GM18526 (cell line): Measurements from ENCODE around the gene FMNL2.
A peak's percentile ranks its signal among the peaks of the same experiment; 100 is the strongest.

ENCODE experiments used
- POLR2A ChIP-seq: IDR thresholded peaks from 3 replicates; pipeline ENCODE4 v1.6.1; 2011; ENCODE audit not compliant: insufficient read length; ENCODE audit errors: extremely low read depth

Gene FMNL2

DNA sequence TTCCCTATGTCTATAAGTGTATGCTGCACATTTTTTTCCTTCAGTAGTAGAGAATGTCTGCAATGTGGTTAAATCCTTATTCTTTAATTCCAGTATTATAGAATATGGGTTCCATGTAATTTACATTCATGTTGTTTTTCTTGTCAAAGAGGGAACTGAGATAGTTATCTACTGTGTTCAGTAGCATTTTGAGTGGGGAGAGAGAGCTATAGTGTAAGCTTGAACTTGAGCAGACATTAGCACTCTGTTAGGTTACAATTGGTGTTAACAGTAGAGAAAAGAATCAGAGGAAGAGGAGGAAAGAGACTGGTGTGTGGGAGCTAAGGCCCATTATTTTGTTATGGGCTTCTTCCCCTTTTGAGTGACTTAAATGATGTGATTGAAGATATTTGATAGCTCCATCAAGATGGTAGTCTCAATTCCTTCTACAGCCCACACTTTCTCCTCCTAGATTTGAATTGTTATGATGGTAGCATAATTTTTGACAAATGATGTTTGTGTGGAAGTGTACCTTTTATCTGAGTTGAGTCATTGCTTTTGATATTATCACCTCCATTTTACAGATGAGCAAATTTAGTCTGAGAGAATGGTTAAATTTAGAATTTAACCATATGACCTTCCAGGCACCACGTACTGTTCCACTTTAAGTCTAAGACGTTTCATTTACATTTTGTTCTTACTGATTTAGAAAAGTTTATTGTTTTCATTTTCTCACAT, 71.3 kb downstream of the FMNL2 start:
- TF ChIP-seq POLR2A = no peak

DNA sequence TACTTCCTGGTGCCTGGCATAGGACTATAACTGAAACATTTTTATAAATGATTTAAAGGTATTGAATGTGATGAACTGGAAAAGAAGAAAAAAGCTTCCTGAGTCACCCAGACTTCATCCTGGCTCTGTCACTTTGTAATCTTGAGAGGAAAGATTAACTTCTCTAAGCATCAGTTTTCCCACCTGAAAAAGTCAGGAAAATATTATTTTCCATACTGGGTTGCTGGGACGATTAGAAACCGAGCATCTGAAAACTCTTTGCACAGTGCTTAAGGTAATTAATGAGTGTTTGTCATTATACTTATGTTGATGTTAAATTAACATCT, 71.8 kb downstream of the FMNL2 start:
- no peak for TF ChIP-seq POLR2A

DNA sequence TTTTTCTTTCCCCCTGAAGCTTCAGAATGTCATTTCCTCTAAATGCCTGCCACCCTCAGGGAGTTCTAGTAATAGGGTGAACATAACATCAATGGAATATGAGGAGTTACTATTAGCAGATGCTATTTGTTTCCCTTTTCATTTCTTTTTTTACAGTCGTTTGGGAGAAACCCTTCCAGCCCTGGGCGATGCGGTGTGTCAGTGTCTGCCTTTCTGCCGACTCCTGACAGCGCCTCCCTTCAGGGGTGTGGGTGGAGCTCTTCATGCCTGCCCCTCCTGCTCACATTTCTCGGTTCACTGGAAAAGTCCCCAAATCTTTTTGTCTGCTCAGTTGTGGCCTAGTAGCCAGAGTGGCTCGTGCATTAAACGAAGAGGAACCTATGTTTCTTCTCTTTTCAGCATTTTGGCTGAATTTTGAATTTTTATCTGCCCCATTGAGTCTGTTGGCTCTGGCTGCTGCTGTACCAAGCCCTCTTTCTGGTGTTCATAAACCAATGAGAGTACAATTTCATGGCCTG, 72.3 kb downstream of the FMNL2 start:
- peak; percentile 40 for TF ChIP-seq POLR2A

DNA sequence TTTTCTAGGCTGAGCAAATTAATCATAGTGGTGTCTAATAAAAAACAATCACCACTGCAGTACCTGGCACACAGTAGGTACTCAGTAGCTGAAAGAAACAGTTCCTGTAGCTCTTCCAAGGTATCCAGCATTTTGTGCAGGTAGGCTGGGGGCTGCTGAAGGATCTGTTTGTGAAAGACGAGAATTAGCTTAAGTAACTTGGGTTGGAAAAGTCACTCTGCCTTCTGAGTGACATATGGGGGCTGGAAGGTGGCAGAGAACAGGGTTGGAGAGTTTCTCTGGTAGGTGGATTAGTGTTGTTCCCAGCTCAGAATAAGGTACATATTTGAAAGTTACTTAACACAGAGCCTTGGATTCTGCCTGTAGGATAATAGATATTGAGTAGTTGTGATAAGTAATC, 72.8 kb downstream of the FMNL2 start:
- no peak for TF ChIP-seq POLR2A

- no peak for TF ChIP-seq POLR2A
Measured at GRCh38 chr2:152408254-152408653, 73.3 kb downstream of the FMNL2 start.

DNA sequence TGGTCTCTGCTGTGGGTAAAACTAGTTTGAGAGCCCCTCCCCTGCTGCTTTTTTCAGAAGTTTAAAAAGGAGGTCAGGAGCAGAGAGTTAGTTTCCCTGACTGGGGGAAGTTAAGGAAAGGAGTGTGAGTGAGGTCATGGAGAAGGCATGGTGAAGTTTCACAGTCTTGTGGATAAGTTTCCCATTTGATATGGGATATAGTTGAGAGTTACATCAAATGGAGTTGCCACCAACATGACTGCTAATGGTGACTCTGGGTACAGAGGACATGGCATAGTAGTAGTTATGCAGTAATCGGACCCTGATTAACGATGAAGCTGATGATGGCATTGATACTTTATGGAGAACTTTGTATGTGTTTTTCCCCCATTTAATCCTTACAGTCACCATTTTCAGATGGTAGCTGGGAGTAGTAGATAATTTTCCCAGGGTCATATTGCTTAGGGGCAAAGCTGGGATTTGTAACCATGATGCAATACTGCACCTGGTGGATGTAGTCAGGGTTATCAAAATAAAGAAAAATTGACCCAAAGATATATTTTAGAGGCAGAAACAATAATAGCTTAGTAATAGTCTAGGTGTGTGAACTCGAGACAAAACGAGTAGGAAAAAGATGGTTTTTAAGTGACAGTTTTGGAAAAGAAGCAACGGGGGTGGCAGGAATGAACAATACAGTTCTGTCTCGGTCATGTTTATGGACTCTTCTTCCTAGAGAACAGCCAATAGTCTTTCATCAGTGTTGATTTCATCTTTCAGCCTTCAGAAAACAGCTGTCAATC, 74.6 kb downstream of the FMNL2 start:
- no peak for TF ChIP-seq POLR2A

DNA sequence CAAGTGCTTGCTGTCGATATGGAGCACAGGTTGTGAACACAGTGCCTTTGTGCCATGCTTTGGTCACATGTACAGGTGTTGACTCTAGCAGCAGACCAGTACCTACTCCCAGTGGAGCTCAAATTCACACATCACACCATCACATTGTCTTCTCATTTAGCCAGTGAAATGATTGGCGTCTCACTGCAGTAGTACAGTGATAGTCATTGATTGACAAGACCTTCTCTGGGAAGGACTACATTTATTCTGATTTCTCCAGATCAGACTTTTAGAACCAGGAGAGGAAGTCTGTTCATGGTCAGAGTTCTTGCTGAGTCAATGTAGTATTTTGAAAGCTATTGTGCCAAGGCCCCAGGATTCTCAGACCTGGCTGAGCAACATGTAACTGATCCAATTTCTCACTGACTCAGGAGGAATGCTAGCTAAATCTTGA, 75.2 kb downstream of the FMNL2 start:
- TF ChIP-seq POLR2A = no peak

DNA sequence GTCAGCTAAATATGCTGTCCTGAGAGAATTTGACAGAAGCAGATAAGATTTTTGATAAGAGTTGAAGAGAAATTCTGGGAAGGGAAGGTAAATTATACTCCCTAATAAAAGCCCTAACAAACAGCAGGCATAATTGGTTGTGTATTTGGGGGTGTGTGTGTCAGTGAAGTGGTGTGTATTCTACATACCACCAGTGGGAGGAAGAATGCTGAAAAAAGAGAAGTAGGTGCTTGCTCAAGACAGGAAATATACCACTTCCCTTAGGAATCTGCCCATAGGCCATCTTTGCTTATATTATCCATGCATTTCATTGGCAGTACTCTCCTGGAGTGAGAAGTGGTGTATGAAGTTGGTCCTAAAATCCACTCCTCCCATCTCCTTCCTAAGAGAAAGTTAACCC, 76.2 kb downstream of the FMNL2 start:
- TF ChIP-seq POLR2A = no peak

DNA sequence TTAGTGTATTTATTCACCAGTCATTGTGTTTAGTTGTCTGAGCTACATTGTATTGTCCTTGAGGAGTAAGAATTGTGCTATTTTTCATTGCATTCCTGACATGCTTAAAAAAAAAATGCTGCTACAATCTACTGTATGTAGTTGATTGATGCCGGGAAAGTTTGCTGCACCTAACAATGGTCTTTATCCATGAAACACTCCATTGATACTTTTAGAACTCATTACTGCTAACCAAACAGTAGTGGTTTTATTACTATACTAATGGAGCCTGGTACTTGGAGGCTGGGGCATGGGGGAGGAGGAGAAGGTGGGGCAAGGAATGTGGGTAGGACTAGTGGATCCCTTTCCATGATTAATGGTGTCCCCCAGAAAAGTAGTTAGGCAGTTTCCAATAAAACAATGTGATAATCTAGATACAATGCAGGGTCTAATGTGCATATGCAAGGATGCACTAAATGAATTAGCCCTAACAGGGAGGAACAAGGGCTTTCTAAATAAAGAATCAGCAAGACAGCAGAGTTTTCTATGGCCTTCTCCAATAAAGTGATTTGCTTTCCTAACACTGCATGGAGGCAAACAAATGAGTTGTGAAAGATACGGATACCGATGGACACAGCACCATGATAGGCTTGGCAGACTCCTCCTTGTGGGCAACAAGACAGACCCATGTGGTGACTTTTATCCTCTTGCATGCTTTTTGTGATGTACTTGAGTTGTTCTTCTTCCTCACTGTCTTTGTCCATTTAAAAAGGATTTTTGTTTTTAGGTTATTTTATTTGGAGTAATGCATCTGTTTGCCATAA, 78.5 kb downstream of the FMNL2 start:
- TF ChIP-seq POLR2A = no peak

DNA sequence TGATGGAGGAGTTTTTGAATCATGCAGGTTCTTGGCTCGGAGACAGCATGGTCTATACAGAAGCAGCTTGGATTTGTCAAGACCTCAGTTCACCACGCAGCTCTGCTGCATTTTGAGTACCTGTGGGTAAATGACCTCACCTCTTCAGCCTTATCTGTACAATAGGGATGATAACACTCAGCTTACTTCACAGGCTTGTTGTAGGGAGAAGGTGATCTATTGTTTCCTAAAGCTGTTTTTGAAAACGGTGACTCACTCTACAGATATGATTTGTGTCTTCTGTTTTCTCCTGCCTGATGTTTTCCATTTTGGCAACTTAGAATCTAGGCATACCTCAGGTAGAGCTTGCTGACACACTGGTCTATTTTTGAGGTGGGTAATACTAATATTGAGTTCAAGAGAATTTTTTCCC, 80.3 kb downstream of the FMNL2 start:
- TF ChIP-seq POLR2A = no peak

DNA sequence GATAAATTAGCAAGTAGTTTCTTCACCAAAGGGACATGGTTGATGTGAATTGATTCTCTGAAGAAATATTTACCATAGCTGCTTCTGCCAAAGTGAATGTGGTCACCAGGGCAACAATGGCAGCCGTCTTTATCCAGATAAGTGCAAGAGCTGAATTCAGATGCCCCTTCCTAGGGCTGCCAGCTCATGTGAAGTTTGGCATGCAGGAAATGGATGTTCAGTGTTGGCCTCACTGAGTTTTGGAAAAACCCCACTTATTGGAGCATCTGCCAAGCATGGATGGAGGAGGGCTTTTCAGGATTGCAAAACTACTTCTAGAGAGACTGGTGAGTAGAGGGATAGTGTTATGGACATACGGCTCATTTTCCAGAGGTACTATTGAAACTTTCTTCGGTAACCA, 80.8 kb downstream of the FMNL2 start:
- TF ChIP-seq POLR2A = no peak

DNA sequence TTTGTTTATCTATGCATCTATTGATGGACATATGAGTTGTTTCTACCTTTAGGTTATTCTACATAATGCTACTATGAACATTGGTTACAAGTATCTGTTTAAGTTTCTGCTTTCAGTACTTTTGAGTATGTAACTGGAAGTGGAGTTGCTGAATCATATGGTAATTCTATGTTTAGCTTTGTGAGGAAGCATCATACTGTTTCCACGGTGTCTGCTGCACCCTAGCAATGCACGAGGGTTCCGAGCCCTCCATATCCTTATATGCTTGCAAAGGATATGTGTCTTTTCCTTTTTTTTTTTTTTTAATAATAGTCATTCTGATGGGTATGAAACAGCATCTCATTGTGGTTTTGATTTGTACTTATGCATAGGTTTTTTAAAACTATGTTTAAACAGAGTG, 83.7 kb downstream of the FMNL2 start:
- TF ChIP-seq POLR2A = no peak

DNA sequence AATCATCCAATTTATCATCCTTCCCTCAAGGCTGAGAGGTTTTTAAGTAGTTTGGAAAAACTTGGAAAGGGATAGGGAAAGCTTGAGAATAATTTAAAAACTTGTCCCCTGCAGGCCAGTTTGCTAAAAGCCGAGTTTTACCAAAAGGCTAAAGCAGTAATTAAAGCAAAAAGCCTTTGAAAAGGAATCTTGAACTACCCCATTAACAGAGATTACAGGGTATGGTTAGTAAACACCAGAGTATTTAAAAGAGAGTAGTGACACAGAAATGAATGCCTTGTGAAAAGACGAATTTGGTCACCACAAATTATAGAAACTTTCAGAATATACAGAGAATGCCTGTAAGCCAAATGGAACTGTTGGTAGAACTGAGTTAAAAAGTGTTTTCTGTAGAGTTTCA, 85.0 kb downstream of the FMNL2 start:
- TF ChIP-seq POLR2A = no peak

GRCh38 chr2:152420363-152420762, 85.4 kb downstream of the FMNL2 start:
- no peak for TF ChIP-seq POLR2A

- TF ChIP-seq POLR2A = no peak
Measured at GRCh38 chr2:152420936-152421335, 86.0 kb downstream of the FMNL2 start.
